H9 (cell line): ENCODE data around the gene SUPT3H. TPM values are rescaled to one million over a fixed set of nuclear protein-coding genes. Genes with fewer than 3 reads are reported as not detected.
A peak's percentile ranks its signal among the peaks of the same experiment; 100 is the strongest.

Experiments used
- DNase-seq: peaks from one replicate; pipeline ENCODE4 v3.0.0-alpha.2; 2017
- H2AFZ ChIP-seq: one replicate; pipeline ENCODE4 v1.6.1; 2013; ENCODE audit warnings: mild to moderate bottlenecking, low read length, control low read depth, moderate library complexity
- H2AK5ac ChIP-seq: 2 replicates; pipeline ENCODE4 v1.6.1; 2013; ENCODE audit warnings: low read length, control low read depth, mixed read lengths; ENCODE audit not compliant: insufficient read length
- H2BK120ac ChIP-seq: one replicate; pipeline ENCODE4 v1.6.1; 2013; ENCODE audit warnings: low read depth, mild to moderate bottlenecking, low read length, control low read depth, inconsistent platforms; ENCODE audit not compliant: poor library complexity, severe bottlenecking
- H2BK12ac ChIP-seq: 2 replicates; pipeline ENCODE4 v1.6.1; 2013; ENCODE audit warnings: low read length, control low read depth, mixed read lengths, low read depth; ENCODE audit not compliant: insufficient read length
- H2BK15ac ChIP-seq: 2 replicates; pipeline ENCODE4 v1.6.1; 2013; ENCODE audit warnings: low read depth, low read length, control low read depth
- H2BK20ac ChIP-seq: one replicate; pipeline ENCODE4 v1.6.1; 2013; ENCODE audit warnings: low read depth, mild to moderate bottlenecking, low read length, control low read depth, inconsistent platforms; ENCODE audit not compliant: poor library complexity, severe bottlenecking
- H2BK5ac ChIP-seq: 2 replicates; pipeline ENCODE4 v1.6.1; 2013; ENCODE audit warnings: low read length, control low read depth, mixed read lengths; ENCODE audit not compliant: insufficient read length
- H3K14ac ChIP-seq: 2 replicates; pipeline ENCODE4 v1.6.1; 2013; ENCODE audit warnings: low read length, control low read depth; ENCODE audit not compliant: insufficient read depth
- H3K18ac ChIP-seq: 2 replicates; pipeline ENCODE4 v1.6.1; 2013; ENCODE audit warnings: low read depth, mild to moderate bottlenecking, mixed read lengths, low read length, control low read depth; ENCODE audit not compliant: insufficient read length
- H3K23ac ChIP-seq: 2 replicates; pipeline ENCODE4 v1.6.1; 2013; ENCODE audit warnings: low read length, control low read depth, mixed read lengths, low read depth; ENCODE audit not compliant: insufficient read length
- H3K23me2 ChIP-seq: 2 replicates; pipeline ENCODE4 v1.6.1; 2013; ENCODE audit warnings: low read depth, mild to moderate bottlenecking, mixed read lengths, low read length, control low read depth; ENCODE audit not compliant: insufficient read length, poor library complexity, severe bottlenecking
- H3K27ac ChIP-seq: 2 replicates; pipeline ENCODE4 v1.5.1; 2013; ENCODE audit warnings: low read length, control low read depth, mixed read lengths, low read depth; ENCODE audit not compliant: insufficient read length
- H3K27me3 ChIP-seq: 2 replicates; pipeline ENCODE4 v1.6.1; 2013; ENCODE audit warnings: low read length, control low read depth, inconsistent platforms; ENCODE audit not compliant: insufficient read depth
- H3K4ac ChIP-seq: 2 replicates; pipeline ENCODE4 v1.6.1; 2013; ENCODE audit warnings: low read depth, mild to moderate bottlenecking, control low read depth, inconsistent platforms, low read length, moderate library complexity
- H3K4me1 ChIP-seq: 2 replicates; pipeline ENCODE4 v1.6.1; 2013; ENCODE audit warnings: low read length, control low read depth, inconsistent platforms; ENCODE audit not compliant: insufficient read depth
- H3K4me2 ChIP-seq: 2 replicates; pipeline ENCODE4 v1.6.1; 2013; ENCODE audit warnings: low read length, control low read depth, mixed read lengths; ENCODE audit not compliant: insufficient read length, insufficient read depth
- H3K56ac ChIP-seq: 2 replicates; pipeline ENCODE4 v1.6.1; 2013; ENCODE audit warnings: low read depth, mild to moderate bottlenecking, mixed read lengths, low read length, control low read depth; ENCODE audit not compliant: insufficient read length
- H3K79me1 ChIP-seq: 2 replicates; pipeline ENCODE4 v1.6.1; 2013; ENCODE audit warnings: low read depth, mild to moderate bottlenecking, moderate library complexity, low read length, control low read depth, inconsistent platforms; ENCODE audit not compliant: insufficient read depth, poor library complexity, severe bottlenecking
- H3K79me2 ChIP-seq: 2 replicates; pipeline ENCODE4 v1.6.1; 2013; ENCODE audit warnings: low read length, control low read depth, inconsistent platforms; ENCODE audit not compliant: insufficient read depth
- H3K9ac ChIP-seq: 2 replicates; pipeline ENCODE4 v1.6.1; 2013; ENCODE audit warnings: low read length, control low read depth, mixed read lengths; ENCODE audit not compliant: insufficient read length; ENCODE audit errors: extremely low read depth
- H3K9me3 ChIP-seq: one replicate; pipeline ENCODE4 v1.6.1; 2013; ENCODE audit warnings: low read depth, low read length, inconsistent platforms; ENCODE audit not compliant: control insufficient read depth
- H3T11ph ChIP-seq: one replicate; pipeline ENCODE4 v1.6.1; 2013; ENCODE audit warnings: mild to moderate bottlenecking, low read length, control low read depth, inconsistent platforms
- H4K20me1 ChIP-seq: one replicate; pipeline ENCODE4 v1.6.1; 2013; ENCODE audit not compliant: control insufficient read depth, insufficient read length, insufficient read depth
- H4K5ac ChIP-seq: 2 replicates; pipeline ENCODE4 v1.6.1; 2013; ENCODE audit warnings: low read depth, mild to moderate bottlenecking, mixed read lengths, low read length, control low read depth; ENCODE audit not compliant: insufficient read length
- H4K8ac ChIP-seq: replicated peaks from 2 replicates; pipeline ENCODE4 v1.6.1; 2013; ENCODE audit warnings: low read length, control low read depth, mixed read lengths, low read depth; ENCODE audit not compliant: insufficient read length
- H4K91ac ChIP-seq: 2 replicates; pipeline ENCODE4 v1.6.1; 2013; ENCODE audit warnings: low read depth, mild to moderate bottlenecking, moderate library complexity, mixed read lengths, low read length, control low read depth; ENCODE audit not compliant: insufficient read length
- H3K27ac Mint-ChIP-seq, 3 experiments: 2 replicates in 2 of 3; 3 replicates in 1 of 3; pipeline ENCODE4 v1.8.0; 2020 to 2021; ENCODE audit warnings: mixed read lengths in 3 of 3, mild to moderate bottlenecking in 1 of 3, moderate library complexity in 1 of 3
- H3K27me3 Mint-ChIP-seq: 2 replicates; pipeline ENCODE4 v1.8.0; 2021; ENCODE audit warnings: low read depth, mild to moderate bottlenecking, moderate library complexity, mixed read lengths
- H3K36me3 Mint-ChIP-seq, 3 experiments: 2 replicates in 2 of 3; 3 replicates in 1 of 3; pipeline ENCODE4 v1.8.0; 2020 to 2021; ENCODE audit warnings: low read depth in 3 of 3, mixed read lengths in 3 of 3; ENCODE audit not compliant: insufficient read depth in 1 of 3
- H3K4me1 Mint-ChIP-seq, 2 experiments: 2 replicates each; pipeline ENCODE4 v1.8.0; 2020; ENCODE audit warnings: mixed read lengths in 2 of 2
- H3K4me3 Mint-ChIP-seq, 2 experiments: 2 replicates in 1 of 2; 3 replicates in 1 of 2; pipeline ENCODE4 v1.8.0; 2020 to 2021; ENCODE audit warnings: mild to moderate bottlenecking in 2 of 2, mixed read lengths in 2 of 2, moderate library complexity in 1 of 2
- H3K9me3 Mint-ChIP-seq, 2 experiments: 2 replicates in 1 of 2; 3 replicates in 1 of 2; pipeline ENCODE4 v1.8.0; 2020; ENCODE audit warnings: mild to moderate bottlenecking in 2 of 2, mixed read lengths in 2 of 2, moderate library complexity in 1 of 2
- CTCF ChIP-seq: fragments of 200-600 bp; sonication (generic); conservative IDR thresholded peaks from 3 replicates; pipeline ENCODE4 v1.8.0; 2021; ENCODE audit warnings: antibody characterized with exemption, mild to moderate bottlenecking
- WGBS: extraction: QIAGEN DNeasy Blood & Tissue Kit; methylation state at CpG from one replicate; pipeline ENCODE4 v1.1.7; 2013; ENCODE audit warnings: missing lambda C conversion rate, low lambda C conversion rate, mixed read lengths; ENCODE audit not compliant: insufficient read length; ENCODE audit errors: extremely low coverage; 5-methylcytosine and 5-hydroxymethylcytosine counted together
- total RNA-seq: library from RNA; stranded (reverse); gene quantifications from 2 replicates; pipeline ENCODE4 v1.2.1, GENCODE V29; 2021

Gene SUPT3H
- total RNA-seq, 1 experiment from 2014 or later: 22.5 TPM

DNA sequence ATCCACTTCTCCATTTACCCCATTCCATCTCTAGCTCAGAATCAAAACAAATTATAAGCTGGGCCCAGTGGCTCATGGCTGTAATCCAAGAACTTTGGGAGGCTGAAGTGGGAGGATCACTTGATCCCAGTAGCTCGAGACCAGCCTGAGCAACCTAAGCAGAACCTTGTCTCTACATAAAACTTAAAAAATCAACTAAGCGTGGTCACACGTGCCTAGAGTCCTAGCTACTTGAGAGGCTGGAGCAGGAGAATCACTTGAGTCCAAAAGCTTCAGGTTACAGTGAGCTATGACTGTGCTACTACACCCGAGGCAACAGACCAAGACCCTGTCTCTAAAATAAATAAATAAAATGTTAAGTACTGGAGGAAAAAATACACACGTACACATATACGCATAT, 124.3 kb downstream of the SUPT3H start:
- Mint-ChIP-seq H3K9me3 (no peaks in the 10 kb centered on the region), H3K4me3 (no peak overlapping the region), H3K27ac (peak overlapping the region in 1 of 3 experiments; percentile 44; a peak in 2 of 7 replicates), H3K4me1 (peaks cover 8 to 10% of the 10 kb centered on the region in 2 experiments), H3K36me3 (0 out of 7 replicates have a peak, but pooled peaks cover 0 to 1% (median 0%) of the 10 kb centered on the region in 3 experiments), H3K27me3 (no peaks in the 10 kb centered on the region)
- no peak for TF ChIP-seq CTCF
- no peak for DNase-seq
- H2AK5ac ChIP-seq: no peak overlapping the region
- H3K14ac ChIP-seq: no peak overlapping the region
- no peaks in the 10 kb centered on the region for H3K4me1 ChIP-seq
- no CpG with 5 or more reads among the region's 6 CpGs for WGBS
- H2AFZ ChIP-seq: no peak overlapping the region
- no peak overlapping the region for H3K56ac ChIP-seq
- no peaks in the 10 kb centered on the region for H3K79me1 ChIP-seq
- no peak overlapping the region for H2BK120ac ChIP-seq
- no peak overlapping the region for H2BK12ac ChIP-seq
- no peak overlapping the region for H3K27ac ChIP-seq
- H4K20me1 ChIP-seq: no peaks in the 10 kb centered on the region
- no peak overlapping the region for H3K23ac ChIP-seq
- no peak overlapping the region for H3K18ac ChIP-seq
- no peaks in the 10 kb centered on the region for H3K9me3 ChIP-seq
- no peak overlapping the region for H4K91ac ChIP-seq
- no peak overlapping the region for H3K4ac ChIP-seq
- no peak overlapping the region for H2BK15ac ChIP-seq
- H3K9ac ChIP-seq: no peak overlapping the region
- H4K5ac ChIP-seq: no peak overlapping the region
- H2BK5ac ChIP-seq: no peak overlapping the region
- no peak overlapping the region for H3K4me2 ChIP-seq
- no peak overlapping the region for H2BK20ac ChIP-seq
- no peak overlapping the region for H3T11ph ChIP-seq
- H4K8ac ChIP-seq: no peak overlapping the region
- no peaks in the 10 kb centered on the region for H3K27me3 ChIP-seq
- no peaks in the 10 kb centered on the region for H3K79me2 ChIP-seq
- no peaks in the 10 kb centered on the region for H3K23me2 ChIP-seq
